Fibroblast of upper back skin (primary cell): Measurements from ENCODE around the gene ZNF536.

Experiments used
- DNase-seq: peaks from one replicate; pipeline ENCODE4 v3.0.0-alpha.2; 2013

ZNF536 gene

DNA sequence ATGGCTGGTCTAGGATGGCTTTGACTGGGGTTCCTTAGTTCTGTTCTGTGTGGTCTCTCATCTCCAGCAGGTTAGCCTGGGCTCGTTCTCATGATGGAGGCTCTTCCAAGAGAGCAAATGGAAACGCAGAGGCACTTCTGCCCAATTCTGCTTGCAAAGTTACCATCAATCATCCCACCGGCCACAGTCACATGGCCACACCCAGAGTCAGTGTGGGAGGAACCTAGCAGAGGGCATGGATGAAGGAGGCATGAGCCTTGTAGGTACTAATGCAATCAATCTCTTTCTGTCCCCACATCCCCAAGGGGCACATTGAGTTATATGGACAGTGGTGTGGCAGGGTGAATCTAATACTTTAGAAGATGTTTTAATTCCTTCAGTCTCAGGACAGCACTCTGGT, 207.2 kb downstream of the ZNF536 start:
- DNase-seq: no peak

DNA sequence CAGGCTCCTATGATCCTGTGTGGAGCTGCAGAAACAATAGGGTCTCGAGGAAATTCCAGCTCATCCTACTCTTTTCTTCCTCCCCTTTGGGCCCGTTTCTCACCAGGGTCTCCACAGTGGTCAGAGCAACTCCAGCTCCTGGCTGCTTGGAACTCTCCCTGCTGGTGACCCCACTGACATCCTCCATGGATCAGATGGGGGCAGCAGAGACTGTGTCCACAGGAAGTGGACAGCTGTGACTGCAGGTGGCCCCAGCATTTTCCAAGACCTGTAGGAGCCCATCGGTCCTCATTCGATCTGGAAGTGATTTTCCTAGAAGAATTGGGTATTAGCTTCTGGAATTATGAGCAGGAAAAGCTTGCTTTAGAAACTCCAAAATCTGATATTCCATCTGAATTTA, 208.5 kb downstream of the ZNF536 start:
- DNase-seq: no peak

DNA sequence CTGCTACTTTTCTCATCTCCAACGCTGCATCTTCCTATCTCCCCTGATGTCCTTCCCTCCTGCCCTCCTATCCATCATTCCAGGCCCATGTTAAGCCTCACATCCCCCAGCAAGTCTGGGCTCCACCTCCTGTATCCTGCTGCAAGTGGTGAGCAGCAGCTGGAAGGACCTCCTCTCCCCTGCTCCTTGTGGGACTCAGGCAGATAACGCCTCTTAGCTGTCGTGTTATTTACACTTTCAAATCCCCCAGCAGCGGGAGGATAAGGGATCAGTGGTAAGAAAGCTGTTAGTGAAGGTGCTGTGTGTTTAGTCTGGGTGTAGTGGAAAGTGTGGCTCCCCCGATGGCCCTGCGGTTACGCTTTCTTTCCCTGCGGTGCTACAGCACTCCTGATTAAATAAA, 211.9 kb downstream of the ZNF536 start:
- DNase-seq: no peak

DNA sequence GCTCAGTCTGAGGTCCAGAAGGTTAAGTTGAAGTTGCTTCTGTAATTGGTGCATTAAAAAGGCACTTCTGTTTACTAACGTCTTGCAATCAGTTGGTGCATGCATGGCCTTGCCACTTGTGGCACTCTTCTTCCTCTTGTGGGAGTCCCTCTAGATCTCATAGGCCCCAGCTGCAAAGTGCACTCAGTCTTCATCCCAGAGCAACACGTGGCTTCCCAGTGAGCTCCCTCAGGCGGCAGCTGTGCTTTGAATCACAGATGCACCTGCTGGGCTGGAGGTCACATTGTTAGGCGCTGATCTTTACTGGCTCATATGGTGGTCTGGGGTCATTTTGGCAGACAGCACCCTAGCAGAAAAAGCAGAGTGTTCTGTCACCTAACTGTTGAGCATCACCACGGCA, 215.7 kb downstream of the ZNF536 start:
- no peak for DNase-seq

DNA sequence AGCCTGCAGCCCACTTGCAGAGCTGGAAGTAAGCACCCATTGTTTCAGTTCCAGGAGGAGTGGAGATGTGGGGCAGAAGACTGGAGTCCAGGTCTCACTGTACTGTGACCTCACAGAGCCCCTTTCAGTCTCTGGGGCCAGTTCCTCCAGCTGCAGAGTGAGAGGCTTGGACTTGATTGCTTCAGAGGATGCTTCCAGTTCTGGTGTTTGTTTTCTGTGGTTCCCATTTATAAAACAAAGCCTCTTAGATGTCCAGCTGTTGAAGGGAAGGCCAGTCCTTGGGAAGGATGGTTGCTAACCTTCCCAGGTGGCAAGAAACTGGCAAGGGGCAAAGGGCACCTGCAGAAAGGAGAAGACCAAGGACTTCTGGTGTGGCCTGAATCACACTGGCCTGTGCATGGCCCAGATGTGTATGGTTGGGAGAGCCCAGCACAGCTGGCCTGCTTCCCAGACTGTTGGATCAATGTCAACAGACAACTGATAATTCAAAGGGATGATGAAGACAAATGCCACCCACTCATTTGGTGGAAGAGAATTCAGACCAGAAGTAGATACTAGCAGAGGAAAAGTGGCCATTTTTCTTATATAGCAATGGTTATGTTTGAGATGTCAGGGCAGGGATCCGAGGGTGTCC, 218.5 kb downstream of the ZNF536 start:
- no peak for DNase-seq

DNA sequence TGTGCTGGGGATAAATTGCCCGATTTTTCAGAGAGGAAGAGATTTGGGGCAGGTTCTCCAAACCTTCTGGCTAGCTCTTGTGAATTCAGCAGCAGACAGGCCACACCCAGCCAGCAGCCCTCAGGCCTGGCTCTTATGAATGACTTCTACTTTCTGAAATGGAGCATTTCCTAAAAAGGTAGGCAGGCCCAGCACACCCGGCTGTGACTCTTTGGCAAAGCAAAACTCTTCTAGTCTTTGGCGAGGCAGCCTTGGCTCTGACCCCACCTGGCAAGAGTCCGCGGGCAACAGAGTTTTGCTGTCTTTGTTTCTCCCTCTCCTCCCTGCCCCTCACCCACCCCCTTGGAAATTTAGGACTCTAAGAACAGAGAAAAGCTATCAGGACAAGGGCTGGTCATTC, 221.2 kb downstream of the ZNF536 start:
- DNase-seq: no peak

DNA sequence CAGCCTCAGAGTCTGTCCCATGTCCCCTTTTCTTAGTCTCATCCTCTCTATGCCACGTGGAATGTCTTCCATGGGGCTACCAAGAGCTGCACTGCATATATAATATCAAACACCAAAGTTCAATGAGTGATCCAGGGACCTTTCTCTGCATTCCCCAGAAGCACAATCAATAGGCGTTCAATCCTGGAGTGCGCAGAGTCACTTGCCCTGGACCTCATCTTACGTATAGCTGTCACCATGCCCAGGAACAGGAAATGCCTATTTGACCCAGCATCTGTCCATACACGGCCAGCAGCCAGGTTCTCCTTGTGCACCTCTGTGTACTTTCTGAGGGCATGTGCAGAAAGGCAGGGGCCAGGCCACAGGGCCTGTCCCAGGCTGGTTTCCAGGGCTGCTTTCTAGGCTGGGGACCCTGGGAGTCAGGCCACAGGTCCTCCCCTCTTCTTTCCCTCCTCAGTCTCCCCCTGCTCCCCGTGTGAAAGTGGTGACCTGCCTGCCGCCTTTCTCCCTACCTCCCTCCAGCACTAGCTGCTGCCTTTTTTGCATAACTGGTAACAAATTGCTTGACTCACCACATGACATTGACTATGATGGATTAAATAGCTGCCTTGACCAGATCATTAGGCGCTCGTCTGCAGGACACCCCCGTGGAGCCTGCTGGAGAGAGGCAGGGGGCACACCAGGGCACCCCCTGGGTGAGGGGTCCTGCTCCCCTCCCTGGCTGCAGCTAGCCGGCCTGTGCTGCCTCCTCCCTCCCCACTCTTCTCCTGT, 222.0 kb downstream of the ZNF536 start:
- no peak for DNase-seq

DNA sequence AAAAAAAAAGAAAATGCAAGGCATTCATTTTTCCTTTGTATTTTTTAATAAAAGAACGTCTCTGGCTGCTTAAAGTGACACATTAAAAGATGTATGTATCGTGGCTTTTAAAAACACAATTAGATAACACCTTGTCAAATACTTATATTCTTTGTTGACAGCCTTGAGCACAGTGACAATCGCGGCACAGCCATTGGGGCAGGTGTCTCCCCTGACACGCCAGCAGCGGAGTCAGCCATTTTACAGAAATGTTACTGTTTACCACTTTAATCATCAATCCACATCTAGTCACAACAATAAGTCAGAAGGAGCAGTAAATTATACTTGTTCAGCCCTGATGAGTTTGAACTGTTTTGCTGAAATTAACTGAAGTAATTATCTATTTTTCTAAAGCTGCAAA, 224.1 kb downstream of the ZNF536 start:
- DNase-seq: no peak

DNA sequence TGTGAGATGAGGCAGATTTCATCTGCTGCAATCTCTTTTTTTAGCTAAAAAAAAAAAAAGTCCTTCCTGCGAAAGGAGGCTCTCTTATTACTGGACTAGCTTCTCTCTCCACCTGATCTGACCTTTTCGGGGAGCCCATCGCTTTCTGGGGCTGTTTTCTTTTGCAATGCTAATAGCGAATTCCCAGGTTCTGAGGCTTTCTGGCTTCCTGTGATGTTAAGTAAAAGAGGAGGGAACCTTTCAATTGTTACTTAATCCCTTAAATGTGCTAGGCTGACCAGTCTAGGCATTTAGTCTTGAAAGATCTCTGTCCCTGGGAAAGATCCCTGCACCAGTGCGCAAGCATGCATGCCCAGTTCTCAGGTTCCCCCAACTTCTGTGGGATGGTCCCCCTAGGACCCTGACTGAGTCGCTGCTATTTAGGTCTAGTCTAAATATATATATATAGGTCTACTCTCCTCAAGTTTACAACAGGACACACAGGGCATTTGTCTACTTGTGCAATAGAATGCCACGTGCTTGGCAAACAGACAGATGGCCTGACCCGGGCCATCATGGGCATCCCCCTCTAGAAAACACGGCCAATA, 224.7 kb downstream of the ZNF536 start:
- no peak for DNase-seq

DNA sequence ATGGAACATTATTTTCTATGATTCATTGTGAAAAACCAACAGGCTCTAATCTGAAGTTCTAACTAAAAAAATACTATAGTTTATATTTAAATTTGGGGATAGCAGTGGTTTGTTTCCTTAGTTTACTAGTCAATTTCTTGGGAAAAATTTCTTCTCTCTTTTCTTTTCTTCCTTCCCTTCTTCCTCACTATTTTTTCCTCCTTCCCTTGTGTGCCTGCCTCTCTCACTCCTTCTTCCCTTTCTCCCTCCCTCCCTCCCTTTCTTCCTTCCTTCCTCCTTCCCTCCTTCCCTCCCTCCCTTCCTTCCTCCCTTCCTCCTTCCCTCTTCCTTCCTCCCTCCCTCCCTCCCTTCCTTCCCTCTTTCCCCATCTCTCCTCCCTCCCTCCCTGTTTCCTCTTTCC, 226.5 kb downstream of the ZNF536 start:
- DNase-seq: no peak

DNA sequence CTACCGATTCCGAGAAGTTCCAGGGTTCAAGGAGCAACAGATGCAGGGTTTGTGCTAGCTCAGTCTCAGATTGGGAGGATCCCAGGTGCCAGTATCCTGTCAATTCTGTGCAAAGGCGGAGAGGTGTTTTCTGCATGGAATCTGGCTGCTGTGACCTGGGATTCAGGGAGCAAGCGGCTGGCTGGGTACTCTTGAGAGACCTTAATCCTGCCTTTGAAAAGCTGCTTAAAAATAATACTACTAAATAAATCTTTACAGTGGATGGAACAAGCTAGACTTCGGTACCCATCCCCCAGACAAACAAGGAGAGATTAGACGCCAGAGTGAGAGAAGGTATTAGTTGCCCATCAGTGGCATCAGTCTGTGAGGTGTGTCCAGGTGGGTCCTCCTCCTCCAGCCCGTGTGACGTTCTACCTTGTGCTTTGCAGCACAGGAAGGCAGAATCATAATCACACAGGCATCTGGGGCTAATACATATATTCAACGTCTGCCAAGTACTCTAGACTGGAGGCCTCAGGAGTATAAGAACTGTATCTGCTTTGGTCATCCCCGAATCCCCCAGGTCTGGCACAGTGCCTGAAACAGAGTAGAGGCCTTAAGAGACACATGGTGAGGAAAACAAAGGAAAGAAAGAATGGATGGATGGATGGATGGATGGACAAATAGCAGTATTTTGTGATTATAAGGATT, 230.6 kb downstream of the ZNF536 start:
- DNase-seq: no peak

DNA sequence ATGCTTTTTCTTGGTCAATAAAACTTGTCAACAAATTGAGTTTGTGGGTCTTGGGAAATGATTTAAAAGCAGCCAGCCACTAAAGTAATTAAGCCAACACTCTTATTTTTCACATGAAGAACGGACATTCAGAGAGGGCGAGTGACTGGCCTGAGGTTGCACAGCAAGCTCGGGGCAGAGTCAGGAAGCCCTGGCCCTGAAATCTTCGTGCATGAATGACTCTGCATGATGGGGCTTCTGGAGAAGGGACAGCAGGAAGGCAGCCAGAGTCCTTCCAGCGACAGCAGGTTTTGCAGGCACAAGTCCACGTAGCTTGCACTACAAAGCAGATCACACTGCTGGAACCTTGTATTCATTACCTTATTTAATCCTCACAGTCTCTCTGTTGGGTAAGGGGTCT, 232.5 kb downstream of the ZNF536 start:
- no peak for DNase-seq

DNA sequence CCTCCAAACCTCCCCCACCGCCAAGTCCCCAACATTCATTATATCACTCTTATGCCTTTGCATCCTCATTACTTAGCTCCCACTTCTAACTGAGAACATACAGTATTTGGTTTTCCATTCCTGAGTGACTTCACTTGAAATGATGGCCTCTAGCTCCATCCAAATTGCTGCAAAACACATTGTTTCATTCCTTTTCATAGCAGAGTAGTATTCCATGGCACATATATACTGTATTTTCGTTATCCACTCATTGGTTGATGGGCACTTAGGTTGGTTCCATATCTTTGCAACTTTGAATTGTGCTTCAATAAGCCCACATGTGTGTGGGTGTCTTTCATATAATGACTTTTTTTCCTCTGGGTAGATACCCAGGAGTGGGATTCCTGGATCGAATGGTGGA, 233.1 kb downstream of the ZNF536 start:
- no peak for DNase-seq

DNA sequence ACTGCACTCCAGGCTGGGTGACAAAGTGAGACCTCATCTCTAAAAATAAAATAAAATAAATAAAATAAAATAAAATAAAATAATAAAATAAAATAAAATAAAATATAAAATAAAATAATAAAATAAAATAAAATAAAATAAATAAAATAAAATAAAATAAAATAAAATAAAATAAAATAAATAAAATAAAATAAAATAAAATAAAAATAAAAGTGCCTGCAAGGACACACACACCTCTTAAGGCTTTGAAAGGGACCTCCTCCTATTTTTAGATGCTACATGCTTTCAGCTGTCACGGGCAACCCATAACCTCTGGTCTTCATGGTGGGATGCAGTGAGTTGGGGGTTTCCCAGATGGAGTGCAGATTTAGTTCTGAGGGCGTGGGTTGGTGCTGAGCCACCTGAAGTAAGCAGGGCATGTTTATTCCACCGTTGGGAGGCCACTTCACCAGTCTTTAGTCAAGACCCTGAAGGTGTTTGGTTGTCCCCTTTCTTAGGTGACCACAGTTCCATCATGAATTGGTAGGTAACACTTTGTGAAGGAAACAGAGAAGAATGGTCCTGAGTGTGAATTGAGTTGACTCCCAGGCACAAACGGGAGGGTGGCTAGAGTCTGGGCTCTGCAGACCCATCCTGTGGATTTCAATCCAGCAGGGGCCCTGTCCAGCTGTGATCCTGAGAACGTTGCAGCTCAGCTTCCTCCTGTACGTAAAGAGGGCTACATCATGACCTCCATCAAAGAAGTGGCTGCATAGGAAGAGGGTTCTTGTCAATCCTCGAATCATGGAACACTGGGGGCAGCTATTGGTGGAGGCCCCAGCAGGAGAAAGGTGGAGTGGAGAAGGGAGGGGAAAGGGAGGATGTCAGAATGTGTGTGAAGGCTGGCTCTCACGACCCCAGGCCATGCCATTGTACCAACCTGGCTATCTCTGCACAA, 234.2 kb downstream of the ZNF536 start:
- DNase-seq: no peak
